Epithelial cell of esophagus (primary cell): Measurements from ENCODE around the gene RBMS3.

Experiments
- DNase-seq: peaks from one replicate; pipeline ENCODE4 v3.0.0; 2010; ENCODE audit warnings: low read depth
- H3K4me3 ChIP-seq: 2 replicates; pipeline ENCODE4 v1.5.1; 2011; ENCODE audit warnings: mild to moderate bottlenecking, low read length, control low read depth
- CTCF ChIP-seq: IDR thresholded peaks from 2 replicates; pipeline ENCODE4 v1.5.1; 2011; ENCODE audit warnings: low read depth, mild to moderate bottlenecking, low read length, control low read depth, inconsistent platforms; ENCODE audit not compliant: insufficient read depth; ENCODE audit errors: missing control alignments

The RBMS3 gene

GRCh38 chr3:29720665-29721064 is 439.8 kb downstream of the RBMS3 start:
- no peak for TF ChIP-seq CTCF
- no peak for DNase-seq
- no peak overlapping the region for H3K4me3 ChIP-seq

- peak; percentile 34 for DNase-seq
- no peak overlapping the region for H3K4me3 ChIP-seq
- no peak for TF ChIP-seq CTCF
Measured at GRCh38 chr3:29721789-29722188, 440.9 kb downstream of the RBMS3 start.

- DNase-seq, result no peak
- H3K4me3 ChIP-seq, result no peak overlapping the region
- no peak for TF ChIP-seq CTCF
Measured at GRCh38 chr3:29731050-29731449, 450.2 kb downstream of the RBMS3 start.

- TF ChIP-seq CTCF, result no peak
- H3K4me3 ChIP-seq, result no peak overlapping the region
- DNase-seq, result no peak
Measured at GRCh38 chr3:29741231-29741630, 460.4 kb downstream of the RBMS3 start.

- no peak overlapping the region for H3K4me3 ChIP-seq
- DNase-seq, result no peak
Measured at GRCh38 chr3:29745232-29745870, 464.5 kb downstream of the RBMS3 start.

GRCh38 chr3:29746163-29746760 is 465.4 kb downstream of the RBMS3 start:
- no peak for TF ChIP-seq CTCF

More at GRCh38 chr3:29745232-29745870, 464.5 kb downstream of the RBMS3 start:
- TF ChIP-seq CTCF, result no peak

GRCh38 chr3:29747991-29748390 is 467.1 kb downstream of the RBMS3 start:
- TF ChIP-seq CTCF, result no peak
- DNase-seq, result peak; percentile 22
- H3K4me3 ChIP-seq, result no peak overlapping the region

More at GRCh38 chr3:29746163-29746760, 465.4 kb downstream of the RBMS3 start:
- DNase-seq, result peak; percentile 35
- no peak overlapping the region for H3K4me3 ChIP-seq
